ENCODE measurements around the gene GPRIN3. TPM values are rescaled to one million over a fixed set of nuclear protein-coding genes. Genes with fewer than 3 reads are reported as not detected.
A peak's percentile ranks its signal among the peaks of the same experiment; 100 is the strongest.

Gene GPRIN3
- total and polyA plus RNA-seq, 8 donors: 0.40 to 19.8 (median 10.5) TPM

DNA sequence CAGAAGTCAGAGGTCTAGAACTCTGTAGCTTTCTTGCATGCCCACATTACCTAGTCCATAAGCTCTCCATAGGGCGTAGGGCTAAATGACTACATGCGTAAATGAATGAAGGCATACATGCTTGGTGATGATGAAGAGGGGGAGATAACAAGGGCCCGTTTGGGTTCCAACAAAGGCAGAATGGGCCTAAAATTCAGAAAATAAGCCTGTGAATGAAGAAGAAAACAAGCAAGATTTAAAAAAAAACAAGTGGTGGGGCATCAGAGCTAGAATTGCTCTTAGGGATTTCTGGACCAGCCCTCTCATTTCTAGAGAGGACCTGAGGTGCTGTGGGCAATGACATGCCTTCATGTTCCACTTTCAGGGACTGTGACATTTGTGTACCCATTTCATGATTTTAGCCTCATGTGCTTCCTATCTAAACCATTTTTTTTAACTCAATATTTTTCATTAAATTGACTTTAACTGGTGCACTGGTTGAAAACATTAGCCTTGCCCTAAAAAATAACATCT, 12.1 kb downstream of the GPRIN3 start:
- Histone ChIP-seq H3K9me3 (no peaks in the 10 kb centered on the region), H3K27me3 (no peaks in the 10 kb centered on the region), H3K4me3 (no peak overlapping the region), H3K27ac (peak overlapping the region; percentile 43 to 86 (median 66)), H3K36me3 (no peaks in the 10 kb centered on the region), H3K4me1 (peaks cover 14 to 71% (median 45%) of the 10 kb centered on the region in 4 donors)
- 82 to 93% (median 86%) methylated on average over 3 of the region's 3 CpGs for WGBS, 5 donors
- TF ChIP-seq POLR2AphosphoS5 (IDR thresholded peaks at IDR 0.05) (no peak), EP300 (IDR thresholded peaks at IDR 0.05) (no peak), POLR2A (IDR thresholded peaks at IDR 0.05) (no peak)
- TF ChIP-seq, protein P1, sequence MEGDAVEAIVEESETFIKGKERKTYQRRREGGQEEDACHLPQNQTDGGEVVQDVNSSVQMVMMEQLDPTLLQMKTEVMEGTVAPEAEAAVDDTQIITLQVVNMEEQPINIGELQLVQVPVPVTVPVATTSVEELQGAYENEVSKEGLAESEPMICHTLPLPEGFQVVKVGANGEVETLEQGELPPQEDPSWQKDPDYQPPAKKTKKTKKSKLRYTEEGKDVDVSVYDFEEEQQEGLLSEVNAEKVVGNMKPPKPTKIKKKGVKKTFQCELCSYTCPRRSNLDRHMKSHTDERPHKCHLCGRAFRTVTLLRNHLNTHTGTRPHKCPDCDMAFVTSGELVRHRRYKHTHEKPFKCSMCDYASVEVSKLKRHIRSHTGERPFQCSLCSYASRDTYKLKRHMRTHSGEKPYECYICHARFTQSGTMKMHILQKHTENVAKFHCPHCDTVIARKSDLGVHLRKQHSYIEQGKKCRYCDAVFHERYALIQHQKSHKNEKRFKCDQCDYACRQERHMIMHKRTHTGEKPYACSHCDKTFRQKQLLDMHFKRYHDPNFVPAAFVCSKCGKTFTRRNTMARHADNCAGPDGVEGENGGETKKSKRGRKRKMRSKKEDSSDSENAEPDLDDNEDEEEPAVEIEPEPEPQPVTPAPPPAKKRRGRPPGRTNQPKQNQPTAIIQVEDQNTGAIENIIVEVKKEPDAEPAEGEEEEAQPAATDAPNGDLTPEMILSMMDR (IDR thresholded peaks at IDR 0.05): no peak
- no peak for DNase-seq
- intact Hi-C loops (cut with DNase I; ENCODE audit: low total_unique reads): no loop called here

DNA sequence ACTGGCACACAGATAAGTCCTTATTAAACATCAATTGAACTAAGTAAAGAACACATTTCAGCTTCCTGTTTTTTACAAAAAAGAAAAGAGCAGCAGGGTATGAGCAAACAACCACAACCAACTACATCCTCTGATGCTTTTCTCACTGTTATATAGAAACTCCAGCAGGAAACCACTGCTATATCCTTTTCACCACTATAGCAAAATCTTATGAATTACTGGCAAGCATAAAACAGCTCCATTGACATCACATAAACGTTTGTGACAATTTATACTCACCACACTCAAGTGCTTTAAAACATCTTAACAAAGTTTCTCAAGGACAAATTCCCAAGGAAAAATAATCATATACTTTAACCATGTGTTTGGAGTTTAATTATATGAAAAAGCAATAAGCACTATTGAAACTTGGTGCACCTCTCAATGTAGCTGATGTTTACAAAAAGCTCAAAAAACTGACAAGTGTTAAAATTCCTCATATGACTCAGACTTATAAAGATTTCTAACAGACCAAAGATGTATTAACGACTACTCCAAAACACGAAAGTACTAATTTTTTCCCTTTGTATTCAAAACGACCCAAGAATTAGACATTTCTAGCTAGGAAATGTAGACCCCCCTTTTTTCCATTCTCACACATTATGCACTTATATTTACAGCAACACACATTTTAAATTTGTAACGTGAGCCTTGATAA, 12.9 kb downstream of the GPRIN3 start:
- H3K9me3 ChIP-seq: no peaks in the 10 kb centered on the region
- H3K4me3 ChIP-seq: no peak overlapping the region
- intact Hi-C loops (cut with DNase I; ENCODE audit: low total_unique reads): no loop called here
- WGBS, 5 donors: 41 to 48% (median 43%) methylated on average over 5 of the region's 5 CpGs
- H3K27ac ChIP-seq: peak overlapping the region in 4 of 5 donors; percentile 57 to 86 (median 70)
- peak in 1 of 2 donors; percentile 59 for DNase-seq
- H3K36me3 ChIP-seq: no peaks in the 10 kb centered on the region
- TF ChIP-seq EP300 (IDR thresholded peaks at IDR 0.05): no peak
- TF ChIP-seq POLR2A (IDR thresholded peaks at IDR 0.05): no peak
- TF ChIP-seq POLR2AphosphoS5 (IDR thresholded peaks at IDR 0.05): peak in 1 of 3 donors; percentile 14
- peaks cover 14 to 67% (median 42%) of the 10 kb centered on the region in 4 donors for H3K4me1 ChIP-seq
- H3K27me3 ChIP-seq: no peaks in the 10 kb centered on the region

DNA sequence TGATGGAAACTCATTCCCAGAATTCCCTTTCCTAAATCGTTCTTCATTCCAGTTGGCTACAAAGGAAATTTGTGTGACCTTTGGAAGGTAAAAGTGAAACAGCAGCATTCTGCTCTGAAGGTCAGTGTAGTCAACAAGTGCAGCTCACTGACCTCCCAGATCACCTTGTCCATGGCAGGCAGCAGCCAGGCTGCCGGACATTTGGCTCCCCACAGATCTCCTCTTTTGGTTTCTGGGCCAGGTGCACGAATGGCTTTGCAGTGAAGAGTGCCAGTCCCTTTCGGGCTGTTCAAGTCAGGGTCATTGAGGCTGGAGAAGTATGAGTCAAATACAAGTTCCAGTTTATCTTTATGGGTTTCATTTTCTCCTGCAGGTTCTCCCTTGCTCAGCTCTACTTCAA, 14.3 kb downstream of the GPRIN3 start:
- 29 to 69% (median 46%) methylated on average over 4 of the region's 4 CpGs for WGBS, 5 donors
- Histone ChIP-seq H3K36me3 (no peaks in the 10 kb centered on the region), H3K27me3 (no peaks in the 10 kb centered on the region), H3K9me3 (no peaks in the 10 kb centered on the region), H3K4me1 (peaks cover 14 to 59% (median 38%) of the 10 kb centered on the region in 4 donors), H3K4me3 (no peak overlapping the region), H3K27ac (peak overlapping the region; percentile 52 to 86 (median 82))
- TF ChIP-seq POLR2AphosphoS5 (IDR thresholded peaks at IDR 0.05) (peak in 1 of 3 donors; percentile 10), EP300 (IDR thresholded peaks at IDR 0.05) (no peak), POLR2A (IDR thresholded peaks at IDR 0.05) (no peak)
- TF ChIP-seq, protein P1 (IDR thresholded peaks at IDR 0.05): no peak
- intact Hi-C loops (cut with DNase I; ENCODE audit: low total_unique reads): no loop called here
- no peak for DNase-seq

DNA sequence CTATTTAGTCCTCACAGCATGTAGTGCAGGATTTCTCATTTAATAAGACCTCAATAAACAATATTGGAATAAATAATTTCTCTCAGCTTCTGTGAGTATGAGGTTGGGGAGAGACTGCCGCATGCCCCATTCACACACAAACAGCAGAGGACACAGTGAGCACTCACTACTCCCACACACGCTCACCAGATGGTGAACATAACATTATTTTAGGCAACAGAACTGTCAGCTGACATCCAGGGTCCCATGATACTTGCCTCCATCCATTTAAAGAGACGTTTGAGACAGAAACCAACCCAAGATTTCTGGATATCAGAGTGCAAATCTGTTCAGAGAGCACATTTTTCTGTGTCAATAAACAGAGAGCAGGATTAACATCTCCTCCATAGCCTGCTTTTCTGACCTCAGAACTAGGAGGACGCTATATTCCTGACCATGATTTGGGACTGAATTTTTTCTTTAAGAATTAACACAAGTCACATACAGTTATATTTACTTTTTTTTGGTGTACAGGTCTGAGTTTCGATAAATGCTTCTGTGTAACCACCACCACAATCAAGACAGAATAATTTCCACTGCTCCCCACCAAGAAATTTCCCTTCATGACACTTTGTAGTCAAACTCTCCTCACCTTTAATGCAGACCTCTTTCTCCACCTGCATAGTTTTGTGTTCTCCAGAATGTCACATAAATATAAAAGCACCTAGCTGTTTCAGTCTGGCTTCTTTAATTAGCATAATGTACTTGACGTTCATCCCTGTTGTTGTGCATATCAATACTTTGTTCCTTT, 16.7 kb downstream of the GPRIN3 start:
- Histone ChIP-seq H3K27ac (peak overlapping the region in 2 of 5 donors; percentile 21 to 27), H3K4me3 (no peak overlapping the region), H3K27me3 (no peaks in the 10 kb centered on the region), H3K4me1 (peaks cover 6 to 38% (median 21%) of the 10 kb centered on the region in 4 donors), H3K9me3 (no peaks in the 10 kb centered on the region), H3K36me3 (no peaks in the 10 kb centered on the region)
- TF ChIP-seq POLR2A (IDR thresholded peaks at IDR 0.05): no peak
- TF ChIP-seq, protein P1 (IDR thresholded peaks at IDR 0.05): no peak
- TF ChIP-seq POLR2AphosphoS5 (IDR thresholded peaks at IDR 0.05): no peak
- TF ChIP-seq EP300 (IDR thresholded peaks at IDR 0.05): no peak
- intact Hi-C loops (cut with DNase I; ENCODE audit: low total_unique reads): no loop called here
- DNase-seq: no peak
- WGBS, 5 donors: 65 to 77% (median 75%) methylated on average over 6 of the region's 6 CpGs

Measured in stomach (tissue), 9 donors.